ENCODE data around the gene KCNF1.

GRCh38 chr2:10960606-10961489, 49.1 kb downstream of the KCNF1 start:
- no peak for TF ChIP-seq REST (IDR thresholded peaks at IDR 0.05)
- TF ChIP-seq TAF1 (conservative IDR thresholded peaks at IDR 0.05): no peak
- TF ChIP-seq CTCF (IDR thresholded peaks at IDR 0.05; ENCODE audit: low read depth, low read length, missing input control): no peak
- TF ChIP-seq ATF3 (IDR thresholded peaks at IDR 0.05): no peak
- TF ChIP-seq FOXA1 (IDR thresholded peaks at IDR 0.05): no peak
- TF ChIP-seq JUND (IDR thresholded peaks at IDR 0.05): no peak
- TF ChIP-seq YY1 (IDR thresholded peaks at IDR 0.05): no peak
- no peak for TF ChIP-seq MAX (IDR thresholded peaks at IDR 0.05)
- no peak for TF ChIP-seq RXRA (IDR thresholded peaks at IDR 0.05)
- no peak for TF ChIP-seq RAD21 (IDR thresholded peaks at IDR 0.05)
- no peak for TF ChIP-seq EGR1 (IDR thresholded peaks at IDR 0.05; ENCODE audit: low read depth in 2 of 2)
- TF ChIP-seq GABPA (IDR thresholded peaks at IDR 0.05 in 1 of 2, conservative IDR thresholded peaks at IDR 0.05 in 1 of 2): no peak
- TF ChIP-seq NR2F2 (IDR thresholded peaks at IDR 0.05): no peak
